ENCODE results near the gene ZNF143. TPM values are rescaled to one million over a fixed set of nuclear protein-coding genes. Genes with fewer than 3 reads are reported as not detected.
A peak's percentile ranks its signal among the peaks of the same experiment; 100 is the strongest.
"Not testable (repeated sequence)": the region's sequence is repeated elsewhere in the genome, so short reads cannot be mapped to it uniquely, and the experiment has no call there.

ZNF143 gene
- total and polyA plus RNA-seq, 10 of the 15 experiments (the other 5 are each of a cell fraction or from before 2014, with no cell fraction given) = 13.6 to 48.7 (median 19.4) TPM

DNA sequence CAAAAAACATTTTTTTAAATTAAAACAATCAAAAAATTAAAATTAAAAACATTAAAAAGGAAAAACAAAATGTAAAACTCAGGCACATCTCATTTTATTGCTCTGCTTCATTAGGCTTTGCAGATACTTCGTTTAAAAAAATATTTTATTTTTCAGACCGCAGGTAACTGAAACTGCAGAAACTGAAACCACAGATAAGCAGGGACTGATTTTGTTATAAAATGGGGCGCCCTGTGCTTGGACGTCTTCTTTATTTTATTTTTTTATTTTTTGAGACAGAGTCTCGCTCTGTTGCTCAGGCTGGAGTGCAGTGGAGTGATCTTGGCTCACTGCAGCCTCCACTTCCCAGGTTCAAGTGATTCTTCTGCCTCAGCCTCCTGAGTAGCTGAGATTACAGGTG is 88.4 kb downstream of the ZNF143 start:
- in situ Hi-C loops (cut with MboI); DNase-seq (ENCODE audit: low read depth, low spot score); H3K27ac ChIP-seq (ENCODE audit: control insufficient read depth, insufficient read depth); H3K36me3 ChIP-seq (ENCODE audit: control insufficient read depth in 2 of 2, insufficient read depth in 2 of 2, low read length in 1 of 2); H4K20me1 ChIP-seq (ENCODE audit: control insufficient read depth, insufficient read depth); H3K27me3 ChIP-seq (replicated peaks in 1 of 2; ENCODE audit: control insufficient read depth in 2 of 2, insufficient read depth in 2 of 2, low read length in 1 of 2); H3K9me3 ChIP-seq (replicated peaks; ENCODE audit: control insufficient read depth, insufficient read depth, low read length); POLR2A ChIA-PET; H3K4me3 ChIP-seq; H2AFZ ChIP-seq (ENCODE audit: control insufficient read depth, low read depth, low read length); H3K4me2 ChIP-seq (ENCODE audit: control insufficient read depth, insufficient read depth); BruUV-seq (replicated peaks); H3K4me1 ChIP-seq (ENCODE audit: control insufficient read depth, insufficient read depth, low read length); H3K9ac ChIP-seq (ENCODE audit: control insufficient read depth, insufficient read depth, low read length); RAD21 ChIA-PET (ENCODE audit: unreplicated experiment); ATAC-seq; H3K79me2 ChIP-seq (ENCODE audit: control insufficient read depth, insufficient read depth, low read length); intact Hi-C loops (cut with micrococcal nuclease; ENCODE audit: unreplicated experiment); FAIRE-seq: not testable (repeated sequence)
- 98% methylated on average over 5 of the region's 5 CpGs for WGBS (ENCODE audit: insufficient coverage, insufficient replicate concordance, low lambda C conversion rate, missing lambda C conversion rate)
- CTCF ChIA-PET = interaction anchor here (1.2 to 5.6 kb wide), 2 partner anchors 15 to 200 kb away, joined by 3 to 28 read pairs; no protein-coding TSS in a partner anchor
- SMC1A ChIA-PET (ENCODE audit: uncharacterized antibody, unreplicated experiment) = interaction anchor here (1.3 to 1.4 kb wide), 2 partner anchors 11 to 14 kb away, joined by 4 to 6 read pairs; no protein-coding TSS in a partner anchor
- peak; percentile 50; the same call in 1 of the 2 replicates for TF ChIP-seq RUNX3 (IDR thresholded peaks at IDR 0.05; ENCODE audit: low read length)

DNA sequence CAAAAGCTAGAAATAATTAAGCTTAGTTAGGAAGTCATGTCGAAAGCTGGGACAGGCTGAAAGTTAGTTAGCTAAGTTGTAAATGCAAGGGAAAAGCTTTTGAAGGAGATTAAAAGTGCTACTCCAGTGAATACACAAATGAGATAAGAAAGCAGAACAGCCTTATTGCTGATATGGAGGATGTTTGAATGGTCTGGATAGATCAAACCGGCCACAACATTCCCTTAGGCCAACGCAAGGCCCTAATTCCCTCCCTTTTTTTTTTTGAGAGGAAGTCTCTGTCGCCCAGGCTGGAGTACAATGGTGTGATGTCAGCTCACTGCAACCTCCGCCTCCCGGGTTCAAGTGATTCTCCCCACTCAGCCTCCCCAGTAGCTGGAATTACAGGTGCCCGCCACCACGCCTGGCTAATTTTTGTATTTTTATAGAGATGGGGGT is 89.4 kb downstream of the ZNF143 start:
- H3K4me1 ChIP-seq (ENCODE audit: control insufficient read depth, insufficient read depth, low read length) = 0 out of 2 replicates have a peak, but pooled peaks cover 7% of the 10 kb centered on the region
- intact Hi-C loops (cut with micrococcal nuclease; ENCODE audit: unreplicated experiment) (no loop called here), in situ Hi-C loops (cut with MboI) (no loop called here)
- no peak overlapping the region for H3K4me3 ChIP-seq
- no TSS peak for BruUV-seq (replicated peaks)
- RAD21 ChIA-PET (ENCODE audit: unreplicated experiment) = interaction anchor here (1.1 to 1.5 kb wide), 2 partner anchors 16 to 44 kb away, joined by 4 read pairs; no protein-coding TSS in a partner anchor
- H2AFZ ChIP-seq (ENCODE audit: control insufficient read depth, low read depth, low read length) = no peak overlapping the region
- no peaks in the 10 kb centered on the region for H3K79me2 ChIP-seq (ENCODE audit: control insufficient read depth, insufficient read depth, low read length)
- H3K27me3 ChIP-seq (replicated peaks in 1 of 2; ENCODE audit: control insufficient read depth in 2 of 2, insufficient read depth in 2 of 2, low read length in 1 of 2) = no peaks in the 10 kb centered on the region
- CTCF ChIA-PET = interaction anchor here (0.9 to 5.6 kb wide), 3 partner anchors 16 to 63 kb away, joined by 3 to 28 read pairs (median 3); no protein-coding TSS in a partner anchor
- no peaks in the 10 kb centered on the region for H3K36me3 ChIP-seq (ENCODE audit: control insufficient read depth in 2 of 2, insufficient read depth in 2 of 2, low read length in 1 of 2)
- H3K27ac ChIP-seq (ENCODE audit: control insufficient read depth, insufficient read depth) = no peak overlapping the region
- H4K20me1 ChIP-seq (ENCODE audit: control insufficient read depth, insufficient read depth) = no peaks in the 10 kb centered on the region
- FAIRE-seq (no peak), ATAC-seq (no peak), DNase-seq (ENCODE audit: low read depth, low spot score) (no peak)
- TF ChIP-seq EED (IDR thresholded peaks at IDR 0.05; ENCODE audit: low read depth) (no peak), ZNF217 (IDR thresholded peaks at IDR 0.05) (no peak), STAT3 (IDR thresholded peaks at IDR 0.05; ENCODE audit: low read depth, low read length) (no peak), ZBED1 (IDR thresholded peaks at IDR 0.05; ENCODE audit: borderline replicate concordance) (no peak), YBX1 (IDR thresholded peaks at IDR 0.05) (no peak), POLR2AphosphoS2 (IDR thresholded peaks at IDR 0.05; ENCODE audit: low read depth, low read length) (no peak)
- POLR2A ChIA-PET = no interaction called here
- H3K9ac ChIP-seq (ENCODE audit: control insufficient read depth, insufficient read depth, low read length) = no peak overlapping the region
- no peaks in the 10 kb centered on the region for H3K9me3 ChIP-seq (replicated peaks; ENCODE audit: control insufficient read depth, insufficient read depth, low read length)
- SMC1A ChIA-PET (ENCODE audit: uncharacterized antibody, unreplicated experiment) = interaction anchor here (0.8 to 1.4 kb wide), 4 partner anchors 12 to 51 kb away, joined by 4 to 6 read pairs (median 5); no protein-coding TSS in a partner anchor
- WGBS (ENCODE audit: insufficient coverage, insufficient replicate concordance, low lambda C conversion rate, missing lambda C conversion rate) = 95% methylated on average over 7 of the region's 8 CpGs
- H3K4me2 ChIP-seq (ENCODE audit: control insufficient read depth, insufficient read depth) = no peak overlapping the region
